Measurements from ENCODE around the gene CADPS. TPM values are rescaled to one million over a fixed set of nuclear protein-coding genes. Genes with fewer than 3 reads are reported as not detected.

Gene CADPS
- total RNA-seq, 2 experiments from 2014 or later = 61.3 to 68.6 TPM

DNA sequence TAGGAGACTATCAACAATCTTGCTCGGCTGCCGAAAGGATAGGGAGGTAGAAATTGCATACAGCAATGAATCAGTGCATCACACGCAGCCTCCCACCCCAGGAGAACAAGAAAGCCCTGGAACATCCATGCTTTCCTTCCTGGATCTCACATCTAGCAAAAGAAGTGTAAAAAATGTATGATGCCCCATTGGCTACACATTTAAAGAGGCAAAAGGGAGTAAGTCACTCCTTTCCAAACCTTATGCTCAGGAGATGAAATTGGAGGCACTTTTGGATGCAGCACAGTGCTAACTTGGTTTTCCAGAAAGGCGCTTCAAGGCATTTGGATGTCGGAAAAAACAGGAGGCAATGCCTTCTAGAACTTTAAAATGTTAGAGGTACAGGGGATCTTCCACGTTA, 469.6 kb downstream of the CADPS start:
- no peak overlapping the region for H3K27ac ChIP-seq (ENCODE audit: low read depth, low read length, poor library complexity, severe bottlenecking)
- H3K9me2 ChIP-seq (ENCODE audit: insufficient read depth, low read length) = no peaks in the 10 kb centered on the region
- no peaks in the 10 kb centered on the region for H3K9me3 ChIP-seq (ENCODE audit: low read length)
- BruUV-seq (replicated peaks) = no TSS peak
- POLR2A ChIA-PET = no interaction called here
- H3K4me3 ChIP-seq (ENCODE audit: low read depth, low read length, poor library complexity, severe bottlenecking) = no peak overlapping the region
- no peak for DNase-seq (ENCODE audit: low spot score)
- no peaks in the 10 kb centered on the region for H3K79me2 ChIP-seq (ENCODE audit: insufficient read depth, low read depth, low read length)
- H3K4me2 ChIP-seq (ENCODE audit: low read length) = no peak overlapping the region
- no peak overlapping the region for H2AFZ ChIP-seq (ENCODE audit: low read length)
- intact Hi-C loops (cut with micrococcal nuclease; ENCODE audit: unreplicated experiment) = no loop called here
- no peaks in the 10 kb centered on the region for H4K20me1 ChIP-seq (ENCODE audit: insufficient read depth, low read length)
- H3K36me3 ChIP-seq (ENCODE audit: insufficient read depth, low read length) = no peaks in the 10 kb centered on the region
- CTCF ChIA-PET (ENCODE audit: unreplicated experiment) = no interaction called here
- no peak for TF ChIP-seq EZH2phosphoT487 (IDR thresholded peaks at IDR 0.05; ENCODE audit: borderline replicate concordance, low read depth, low read length)
- TF ChIP-seq, protein P1, sequence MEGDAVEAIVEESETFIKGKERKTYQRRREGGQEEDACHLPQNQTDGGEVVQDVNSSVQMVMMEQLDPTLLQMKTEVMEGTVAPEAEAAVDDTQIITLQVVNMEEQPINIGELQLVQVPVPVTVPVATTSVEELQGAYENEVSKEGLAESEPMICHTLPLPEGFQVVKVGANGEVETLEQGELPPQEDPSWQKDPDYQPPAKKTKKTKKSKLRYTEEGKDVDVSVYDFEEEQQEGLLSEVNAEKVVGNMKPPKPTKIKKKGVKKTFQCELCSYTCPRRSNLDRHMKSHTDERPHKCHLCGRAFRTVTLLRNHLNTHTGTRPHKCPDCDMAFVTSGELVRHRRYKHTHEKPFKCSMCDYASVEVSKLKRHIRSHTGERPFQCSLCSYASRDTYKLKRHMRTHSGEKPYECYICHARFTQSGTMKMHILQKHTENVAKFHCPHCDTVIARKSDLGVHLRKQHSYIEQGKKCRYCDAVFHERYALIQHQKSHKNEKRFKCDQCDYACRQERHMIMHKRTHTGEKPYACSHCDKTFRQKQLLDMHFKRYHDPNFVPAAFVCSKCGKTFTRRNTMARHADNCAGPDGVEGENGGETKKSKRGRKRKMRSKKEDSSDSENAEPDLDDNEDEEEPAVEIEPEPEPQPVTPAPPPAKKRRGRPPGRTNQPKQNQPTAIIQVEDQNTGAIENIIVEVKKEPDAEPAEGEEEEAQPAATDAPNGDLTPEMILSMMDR (conservative IDR thresholded peaks at IDR 0.05; ENCODE audit: low read length) = no peak
- H3K4me1 ChIP-seq (ENCODE audit: insufficient read depth, low read length, poor library complexity, severe bottlenecking) = no peaks in the 10 kb centered on the region

DNA sequence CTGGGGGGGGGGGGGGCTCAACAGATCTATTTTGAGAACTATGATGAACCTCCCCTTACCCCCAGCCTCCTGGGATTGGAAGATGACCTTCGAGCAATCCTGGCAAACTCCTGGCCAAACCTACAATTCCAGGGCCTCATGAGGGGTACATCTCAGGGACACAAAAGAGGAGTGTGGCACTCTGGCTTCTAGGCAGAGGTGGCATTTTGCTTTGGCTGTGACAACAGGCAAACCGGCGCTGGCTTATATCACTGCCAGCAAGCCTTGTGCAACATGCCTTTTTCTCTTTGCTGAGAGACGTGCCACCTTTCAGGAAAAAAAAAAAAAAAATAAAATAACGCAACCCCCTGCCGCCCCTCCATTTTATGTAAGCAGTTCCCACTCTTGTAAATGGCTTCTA, 470.1 kb downstream of the CADPS start:
- H3K9me2 ChIP-seq (ENCODE audit: insufficient read depth, low read length) = no peaks in the 10 kb centered on the region
- DNase-seq (ENCODE audit: low spot score) = no peak
- no peaks in the 10 kb centered on the region for H3K36me3 ChIP-seq (ENCODE audit: insufficient read depth, low read length)
- TF ChIP-seq EZH2phosphoT487 (IDR thresholded peaks at IDR 0.05; ENCODE audit: borderline replicate concordance, low read depth, low read length) = no peak
- TF ChIP-seq, protein P1 (conservative IDR thresholded peaks at IDR 0.05; ENCODE audit: low read length) = no peak
- H3K27ac ChIP-seq (ENCODE audit: low read depth, low read length, poor library complexity, severe bottlenecking) = no peak overlapping the region
- ChIA-PET POLR2A (interaction anchor here (0.5 kb wide), 1 partner anchor 1935 kb away, joined by 6 read pairs; no protein-coding TSS in a partner anchor), CTCF (ENCODE audit: unreplicated experiment) (no interaction called here)
- no peaks in the 10 kb centered on the region for H3K79me2 ChIP-seq (ENCODE audit: insufficient read depth, low read depth, low read length)
- no peak overlapping the region for H3K4me2 ChIP-seq (ENCODE audit: low read length)
- H3K4me3 ChIP-seq (ENCODE audit: low read depth, low read length, poor library complexity, severe bottlenecking) = no peak overlapping the region
- BruUV-seq (replicated peaks) = no TSS peak
- no peak overlapping the region for H2AFZ ChIP-seq (ENCODE audit: low read length)
- no peaks in the 10 kb centered on the region for H3K9me3 ChIP-seq (ENCODE audit: low read length)
- H3K4me1 ChIP-seq (ENCODE audit: insufficient read depth, low read length, poor library complexity, severe bottlenecking) = no peaks in the 10 kb centered on the region
- H4K20me1 ChIP-seq (ENCODE audit: insufficient read depth, low read length) = no peaks in the 10 kb centered on the region
- intact Hi-C loops (cut with micrococcal nuclease; ENCODE audit: unreplicated experiment) = no loop called here

DNA sequence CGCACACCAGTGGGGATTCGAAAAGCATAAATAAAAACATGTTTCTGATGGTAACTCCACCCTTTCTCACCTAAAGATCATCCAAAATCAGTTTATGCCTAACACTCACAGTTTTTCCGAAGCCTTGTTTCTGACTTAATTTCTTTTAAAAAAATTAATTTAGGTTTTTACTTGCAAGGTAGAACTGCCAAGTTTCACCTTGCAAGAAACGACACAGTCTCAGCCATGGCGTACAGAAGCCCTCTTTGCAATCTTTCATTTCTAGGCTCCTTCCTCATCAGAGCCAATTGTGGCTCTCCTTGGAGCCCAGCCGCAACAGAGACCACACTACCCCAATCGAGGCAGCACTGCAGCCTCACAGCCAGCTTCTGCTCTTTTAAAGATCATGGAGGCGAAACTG, 470.9 kb downstream of the CADPS start:
- TF ChIP-seq, protein P1 (conservative IDR thresholded peaks at IDR 0.05; ENCODE audit: low read length) = no peak
- no peak for TF ChIP-seq EZH2phosphoT487 (IDR thresholded peaks at IDR 0.05; ENCODE audit: borderline replicate concordance, low read depth, low read length)
- ChIA-PET POLR2A (interaction anchor here (0.5 to 0.6 kb wide), 2 partner anchors 151 to 1936 kb away, joined by 3 to 6 read pairs; no protein-coding TSS in a partner anchor), CTCF (ENCODE audit: unreplicated experiment) (no interaction called here)
- H3K36me3 ChIP-seq (ENCODE audit: insufficient read depth, low read length) = no peaks in the 10 kb centered on the region
- H4K20me1 ChIP-seq (ENCODE audit: insufficient read depth, low read length) = no peaks in the 10 kb centered on the region
- H3K79me2 ChIP-seq (ENCODE audit: insufficient read depth, low read depth, low read length) = no peaks in the 10 kb centered on the region
- no TSS peak for BruUV-seq (replicated peaks)
- no peaks in the 10 kb centered on the region for H3K9me2 ChIP-seq (ENCODE audit: insufficient read depth, low read length)
- H3K4me2 ChIP-seq (ENCODE audit: low read length) = no peak overlapping the region
- H3K4me3 ChIP-seq (ENCODE audit: low read depth, low read length, poor library complexity, severe bottlenecking) = no peak overlapping the region
- no peak overlapping the region for H2AFZ ChIP-seq (ENCODE audit: low read length)
- H3K4me1 ChIP-seq (ENCODE audit: insufficient read depth, low read length, poor library complexity, severe bottlenecking) = no peaks in the 10 kb centered on the region
- no peak overlapping the region for H3K27ac ChIP-seq (ENCODE audit: low read depth, low read length, poor library complexity, severe bottlenecking)
- no peaks in the 10 kb centered on the region for H3K9me3 ChIP-seq (ENCODE audit: low read length)
- intact Hi-C loops (cut with micrococcal nuclease; ENCODE audit: unreplicated experiment) = no loop called here
- no peak for DNase-seq (ENCODE audit: low spot score)

Measured in OCI-LY7 (cell line).